ENCODE data around the gene CACNB4. TPM values are rescaled to one million over a fixed set of nuclear protein-coding genes. Genes with fewer than 3 reads are reported as not detected.

The CACNB4 gene
- total RNA-seq, 1 donor from 2014 or later = 5.1 TPM

- peaks cover 5% of the 10 kb centered on the region for H3K27me3 Mint-ChIP-seq (ENCODE audit: unreplicated experiment)
- peak; percentile 97 for DNase-seq
- peaks cover 16% of the 10 kb centered on the region for H3K4me1 Mint-ChIP-seq (ENCODE audit: low read depth, unreplicated experiment)
- peak within 1 kb of the TSS; percentile 96 for H3K4me3 Mint-ChIP-seq (ENCODE audit: unreplicated experiment)
- H3K36me3 Mint-ChIP-seq (ENCODE audit: unreplicated experiment) = no peaks in the 10 kb centered on the region
- TF ChIP-seq CTCF (IDR thresholded peaks at IDR 0.05; ENCODE audit: partially characterized antibody, unreplicated experiment) = no peak
- H3K27ac Mint-ChIP-seq (ENCODE audit: unreplicated experiment) = peak within 1 kb of the TSS; percentile 94
- peaks cover 9% of the 10 kb centered on the region for H3K9me3 Mint-ChIP-seq (ENCODE audit: unreplicated experiment)
Measured at GRCh38 chr2:151828143-151828889, 270.5 kb downstream of the CACNB4 start, which contains the start of gene ARL5A. ARL5A (minus strand) TSS chr2:151828421; CDS start chr2:151828176, 245 bp downstream.

DNA sequence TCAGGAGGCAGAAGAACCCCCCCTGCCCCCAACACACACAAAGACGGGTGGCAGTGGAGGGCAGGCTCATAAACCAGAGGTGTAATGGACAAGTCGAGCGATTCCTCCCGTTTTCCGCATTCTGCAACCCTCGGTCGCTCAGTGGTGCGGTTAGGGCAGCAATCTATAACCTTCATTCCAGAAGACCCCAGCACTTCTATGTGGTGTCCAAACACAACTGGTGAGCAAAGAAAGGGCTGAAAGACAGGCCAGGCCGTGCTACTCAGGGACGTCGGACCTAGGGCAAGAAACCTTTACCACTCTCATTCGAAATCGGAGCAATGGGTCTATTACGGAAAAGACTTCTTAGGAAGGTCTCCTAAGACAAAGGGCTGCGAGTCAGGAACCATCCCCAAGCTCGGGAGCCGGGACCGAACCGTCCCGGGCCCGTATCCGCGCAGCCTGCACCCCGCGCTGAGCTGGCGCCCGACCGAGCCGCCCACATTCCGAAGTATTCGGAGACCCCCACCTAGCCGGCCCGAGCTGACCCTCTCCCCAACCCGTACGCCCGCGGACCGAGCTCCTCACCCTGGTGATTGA lies 271.2 kb downstream of the CACNB4 start:
- DNase-seq = peak; percentile 23
- peak overlapping the region; percentile 96 for H3K4me3 Mint-ChIP-seq (ENCODE audit: unreplicated experiment)
- H3K9me3 Mint-ChIP-seq (ENCODE audit: unreplicated experiment) = peaks cover 9% of the 10 kb centered on the region
- H3K36me3 Mint-ChIP-seq (ENCODE audit: unreplicated experiment) = no peaks in the 10 kb centered on the region
- peaks cover 5% of the 10 kb centered on the region for H3K27me3 Mint-ChIP-seq (ENCODE audit: unreplicated experiment)
- H3K27ac Mint-ChIP-seq (ENCODE audit: unreplicated experiment) = peak overlapping the region; percentile 94
- TF ChIP-seq CTCF (IDR thresholded peaks at IDR 0.05; ENCODE audit: partially characterized antibody, unreplicated experiment) = no peak
- peaks cover 20% of the 10 kb centered on the region for H3K4me1 Mint-ChIP-seq (ENCODE audit: low read depth, unreplicated experiment)

- no peak for DNase-seq
- Mint-ChIP-seq H3K9me3 (ENCODE audit: unreplicated experiment) (peaks cover 9% of the 10 kb centered on the region), H3K36me3 (ENCODE audit: unreplicated experiment) (no peaks in the 10 kb centered on the region), H3K27me3 (ENCODE audit: unreplicated experiment) (peaks cover 5% of the 10 kb centered on the region), H3K27ac (ENCODE audit: unreplicated experiment) (no peak overlapping the region), H3K4me3 (ENCODE audit: unreplicated experiment) (peak overlapping the region; percentile 96), H3K4me1 (ENCODE audit: low read depth, unreplicated experiment) (peaks cover 21% of the 10 kb centered on the region)
- no peak for TF ChIP-seq CTCF (IDR thresholded peaks at IDR 0.05; ENCODE audit: partially characterized antibody, unreplicated experiment)
Measured at GRCh38 chr2:151826737-151827157, 272.1 kb downstream of the CACNB4 start.

DNA sequence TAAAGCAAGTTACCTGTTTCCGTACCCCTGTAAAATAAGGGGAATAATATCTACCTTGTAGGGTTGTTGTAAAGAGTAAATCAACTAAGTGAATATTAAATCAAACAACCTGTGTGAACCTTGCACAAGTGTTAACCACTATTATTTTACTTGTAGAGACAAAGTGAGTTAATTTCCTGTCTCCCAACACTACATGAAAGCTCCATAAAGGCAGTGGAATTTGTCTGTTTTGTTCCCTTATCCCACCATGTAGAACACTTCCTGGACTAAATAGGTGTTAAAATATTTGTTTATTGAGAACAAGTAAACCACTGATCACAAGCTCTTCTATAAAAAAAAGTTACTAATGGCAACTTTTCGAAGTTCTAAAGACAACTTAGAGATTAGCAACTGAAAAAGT lies 274.0 kb downstream of the CACNB4 start:
- Mint-ChIP-seq H3K9me3 (ENCODE audit: unreplicated experiment) (peaks cover 10% of the 10 kb centered on the region), H3K27me3 (ENCODE audit: unreplicated experiment) (peaks cover 6% of the 10 kb centered on the region), H3K27ac (ENCODE audit: unreplicated experiment) (no peak overlapping the region), H3K4me3 (ENCODE audit: unreplicated experiment) (no peak overlapping the region), H3K36me3 (ENCODE audit: unreplicated experiment) (no peaks in the 10 kb centered on the region), H3K4me1 (ENCODE audit: low read depth, unreplicated experiment) (peaks cover 21% of the 10 kb centered on the region)
- no peak for TF ChIP-seq CTCF (IDR thresholded peaks at IDR 0.05; ENCODE audit: partially characterized antibody, unreplicated experiment)
- no peak for DNase-seq

DNA sequence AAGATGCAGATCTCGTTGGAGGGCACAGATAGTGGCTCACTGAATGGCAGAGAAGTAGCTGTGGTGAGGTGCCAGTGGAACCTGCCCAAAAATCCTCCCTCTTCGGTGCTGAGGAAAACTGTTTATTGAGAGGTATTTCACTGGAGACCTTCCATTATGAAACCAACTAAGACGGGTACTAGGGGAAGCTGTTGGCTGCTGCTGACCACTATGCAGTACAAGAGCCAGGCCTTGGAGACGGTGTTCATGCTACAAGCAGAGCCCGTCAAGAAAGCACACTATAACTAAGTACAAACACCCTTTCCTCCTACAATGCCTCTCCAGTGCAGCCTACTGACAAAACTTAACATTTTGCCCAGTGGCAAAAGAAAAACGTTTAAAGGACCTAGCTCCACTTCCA lies 275.2 kb downstream of the CACNB4 start:
- Mint-ChIP-seq H3K27me3 (ENCODE audit: unreplicated experiment) (peaks cover 4% of the 10 kb centered on the region), H3K9me3 (ENCODE audit: unreplicated experiment) (peaks cover 5% of the 10 kb centered on the region), H3K36me3 (ENCODE audit: unreplicated experiment) (no peaks in the 10 kb centered on the region), H3K27ac (ENCODE audit: unreplicated experiment) (no peak overlapping the region), H3K4me3 (ENCODE audit: unreplicated experiment) (no peak overlapping the region), H3K4me1 (ENCODE audit: low read depth, unreplicated experiment) (peaks cover 17% of the 10 kb centered on the region)
- TF ChIP-seq CTCF (IDR thresholded peaks at IDR 0.05; ENCODE audit: partially characterized antibody, unreplicated experiment) = no peak
- DNase-seq = peak; percentile 17
